ENCODE data around the gene NOL3.

Gene NOL3

GRCh38 chr16:67199808-67200198 lies 29.5 kb downstream of the NOL3 start:
- H3K27ac ChIP-seq, result no peak overlapping the region

GRCh38 chr16:67200491-67200890 lies 30.2 kb downstream of the NOL3 start:
- no peak overlapping the region for H3K27ac ChIP-seq
- no peak for TF ChIP-seq CTCF (conservative IDR thresholded peaks at IDR 0.05)

More at GRCh38 chr16:67199808-67200198, 29.5 kb downstream of the NOL3 start:
- no peak for TF ChIP-seq CTCF (conservative IDR thresholded peaks at IDR 0.05)

GRCh38 chr16:67201411-67202345 lies 31.3 kb downstream of the NOL3 start:
- TF ChIP-seq CTCF (conservative IDR thresholded peaks at IDR 0.05), result no peak
- no peak overlapping the region for H3K27ac ChIP-seq

- no peak for TF ChIP-seq CTCF (conservative IDR thresholded peaks at IDR 0.05)
- no peak overlapping the region for H3K27ac ChIP-seq
Measured at GRCh38 chr16:67202426-67202825, 32.1 kb downstream of the NOL3 start.

- TF ChIP-seq CTCF (conservative IDR thresholded peaks at IDR 0.05), result no peak
- no peak overlapping the region for H3K27ac ChIP-seq
Measured at GRCh38 chr16:67202956-67203493, 32.7 kb downstream of the NOL3 start.

GRCh38 chr16:67204076-67204475 lies 33.7 kb downstream of the NOL3 start:
- TF ChIP-seq CTCF (conservative IDR thresholded peaks at IDR 0.05), result no peak
- H3K27ac ChIP-seq, result no peak overlapping the region

- TF ChIP-seq CTCF (conservative IDR thresholded peaks at IDR 0.05), result no peak
- H3K27ac ChIP-seq, result no peak overlapping the region
Measured at GRCh38 chr16:67206129-67206837, 35.9 kb downstream of the NOL3 start.
